HG03066 (cell line): ENCODE measurements around the gene TSPY10.
"Not testable (repeated sequence)": the region's sequence is repeated elsewhere in the genome, so short reads cannot be mapped to it uniquely, and the experiment has no call there.

Source experiments
- ATAC-seq: cut with Tn5 transposase; IDR thresholded peaks from one replicate; pipeline ENCODE4 v1.9.1; 2021; ENCODE audit warnings: low read depth; ENCODE audit not compliant: unreplicated experiment

The TSPY10 gene, protein sequence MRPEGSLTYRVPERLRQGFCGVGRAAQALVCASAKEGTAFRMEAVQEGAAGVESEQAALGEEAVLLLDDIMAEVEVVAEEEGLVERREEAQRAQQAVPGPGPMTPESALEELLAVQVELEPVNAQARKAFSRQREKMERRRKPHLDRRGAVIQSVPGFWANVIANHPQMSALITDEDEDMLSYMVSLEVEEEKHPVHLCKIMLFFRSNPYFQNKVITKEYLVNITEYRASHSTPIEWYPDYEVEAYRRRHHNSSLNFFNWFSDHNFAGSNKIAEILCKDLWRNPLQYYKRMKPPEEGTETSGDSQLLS

DNA sequence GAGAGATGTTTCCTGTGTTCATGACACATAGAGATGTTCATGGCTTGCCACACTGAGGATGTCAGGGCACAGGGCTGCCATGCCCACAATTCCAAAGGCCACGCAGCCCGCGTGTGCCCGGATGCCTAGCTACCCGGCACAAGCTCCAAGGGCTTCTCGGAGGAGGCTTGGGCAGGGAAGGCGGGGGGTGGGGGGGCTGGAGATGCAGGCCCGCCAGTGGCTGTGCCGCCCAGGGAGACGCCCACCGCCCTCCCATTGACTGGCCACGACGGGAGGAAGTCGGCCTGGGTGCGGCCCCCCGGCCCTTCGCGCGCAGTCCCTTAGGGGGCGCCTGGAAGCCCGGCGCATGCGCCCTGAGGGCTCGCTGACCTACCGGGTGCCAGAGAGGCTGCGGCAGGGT is at the start of gene TSPY10:
Gene TSPY10, plus strand, starts transcription at position 301 of the 400 bp plus-strand sequence. Its CDS starts 46 bp downstream, at position 347.
- ATAC-seq: not testable (repeated sequence)

DNA sequence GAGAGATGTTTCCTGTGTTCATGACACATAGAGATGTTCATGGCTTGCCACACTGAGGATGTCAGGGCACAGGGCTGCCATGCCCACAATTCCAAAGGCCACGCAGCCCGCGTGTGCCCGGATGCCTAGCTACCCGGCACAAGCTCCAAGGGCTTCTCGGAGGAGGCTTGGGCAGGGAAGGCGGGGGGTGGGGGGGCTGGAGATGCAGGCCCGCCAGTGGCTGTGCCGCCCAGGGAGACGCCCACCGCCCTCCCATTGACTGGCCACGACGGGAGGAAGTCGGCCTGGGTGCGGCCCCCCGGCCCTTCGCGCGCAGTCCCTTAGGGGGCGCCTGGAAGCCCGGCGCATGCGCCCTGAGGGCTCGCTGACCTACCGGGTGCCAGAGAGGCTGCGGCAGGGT is 40.7 kb upstream of the TSPY10 start, which contains the start of gene TSPY9:
Gene TSPY9, plus strand, starts transcription at position 301 of the 400 bp plus-strand sequence. Its CDS starts 46 bp downstream, at position 347.
- not testable (repeated sequence) for ATAC-seq

DNA sequence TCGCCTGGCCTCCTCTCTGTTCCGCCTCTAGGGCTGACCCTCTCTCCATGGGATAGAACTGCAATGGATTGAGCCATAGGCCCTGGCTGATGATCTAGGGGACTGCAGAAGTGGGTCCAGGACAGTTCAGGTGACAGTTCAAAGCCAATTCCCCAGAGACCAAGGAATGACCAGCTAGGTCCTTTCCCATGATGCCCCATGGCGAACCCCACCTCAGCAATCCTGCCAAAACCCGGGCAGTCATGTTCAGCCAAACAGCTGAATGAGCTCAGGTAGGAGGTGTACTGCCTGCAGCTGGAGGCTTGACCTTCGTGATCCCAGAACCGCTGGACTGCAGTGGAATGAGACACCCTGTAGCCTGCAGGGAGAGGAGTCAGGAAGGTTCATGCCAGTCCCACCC is 23.3 kb upstream of the TSPY10 start:
- not testable (repeated sequence) for ATAC-seq

DNA sequence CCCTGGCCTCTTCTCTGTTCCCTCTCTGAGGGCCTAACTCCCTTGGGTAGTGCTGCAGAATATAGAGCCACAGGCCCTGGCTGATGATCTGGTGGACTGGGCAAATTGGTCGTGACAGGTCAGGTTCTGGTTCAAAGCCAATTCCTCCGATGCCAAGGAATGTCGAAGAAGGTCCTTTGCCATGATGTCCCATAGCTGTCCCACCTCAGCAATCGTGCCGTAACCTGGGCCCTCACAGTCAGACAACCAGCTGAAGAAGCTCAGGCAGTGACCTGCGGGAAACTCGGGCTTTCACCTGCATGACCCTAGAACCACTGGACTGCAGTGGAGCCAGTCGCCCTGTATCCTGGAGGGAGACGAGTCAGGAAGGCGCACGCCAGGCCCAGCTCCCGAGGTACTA is 11.4 kb upstream of the TSPY10 start:
- ATAC-seq: not testable (repeated sequence)
